GM21576 (cell line): Measurements from ENCODE around the gene THUMPD3.

Source experiments
- ATAC-seq: cut with Tn5 transposase; IDR thresholded peaks from one replicate; pipeline ENCODE4 v1.9.1; 2021; ENCODE audit warnings: mild to moderate bottlenecking, moderate library complexity; ENCODE audit not compliant: unreplicated experiment

THUMPD3 gene

GRCh38 chr3:9396632-9397331 is 33.9 kb downstream of the THUMPD3 start:
- peak; percentile 71 for ATAC-seq

GRCh38 chr3:9397332-9397905 is 34.6 kb downstream of the THUMPD3 start, which contains the start of gene SETD5:
Gene SETD5, plus strand, starts transcription at chr3:9397615. Its CDS starts 31,324 bp downstream, at chr3:9428939.
- ATAC-seq: peak; percentile 52

GRCh38 chr3:9397906-9398699 is 35.2 kb downstream of the THUMPD3 start:
- ATAC-seq: no peak

- ATAC-seq: no peak
Observed at GRCh38 chr3:9398700-9399336, 36.0 kb downstream of the THUMPD3 start.

- ATAC-seq: no peak
Observed at GRCh38 chr3:9399337-9399703, 36.5 kb downstream of the THUMPD3 start.

GRCh38 chr3:9399746-9400145 is 36.9 kb downstream of the THUMPD3 start:
- no peak for ATAC-seq

- no peak for ATAC-seq
Observed at GRCh38 chr3:9400616-9401015, 37.8 kb downstream of the THUMPD3 start.

- ATAC-seq: no peak
Observed at GRCh38 chr3:9401986-9402385, 39.1 kb downstream of the THUMPD3 start.

GRCh38 chr3:9402410-9403228 is 39.8 kb downstream of the THUMPD3 start:
- no peak for ATAC-seq

- no peak for ATAC-seq
Observed at GRCh38 chr3:9403463-9403862, 40.6 kb downstream of the THUMPD3 start.

GRCh38 chr3:9404680-9405079 is 41.8 kb downstream of the THUMPD3 start:
- ATAC-seq: no peak

GRCh38 chr3:9405756-9406155 is 42.9 kb downstream of the THUMPD3 start:
- no peak for ATAC-seq

- ATAC-seq: no peak
Observed at GRCh38 chr3:9406856-9407626, 44.2 kb downstream of the THUMPD3 start.

- no peak for ATAC-seq
Observed at GRCh38 chr3:9408061-9408460, 45.2 kb downstream of the THUMPD3 start.

GRCh38 chr3:9408546-9408945 is 45.7 kb downstream of the THUMPD3 start:
- ATAC-seq: no peak

GRCh38 chr3:9409981-9410854 is 47.4 kb downstream of the THUMPD3 start:
- no peak for ATAC-seq

- ATAC-seq: no peak
Observed at GRCh38 chr3:9411302-9411701, 48.4 kb downstream of the THUMPD3 start.

- no peak for ATAC-seq
Observed at GRCh38 chr3:9412293-9412692, 49.4 kb downstream of the THUMPD3 start.

GRCh38 chr3:9414826-9415225 is 52.0 kb downstream of the THUMPD3 start:
- ATAC-seq: no peak
